ENCODE results near the gene METTL26. TPM values are rescaled to one million over a fixed set of nuclear protein-coding genes. Genes with fewer than 3 reads are reported as not detected.

The METTL26 gene
- total RNA-seq, 1 experiment from 2014 or later, result 115 TPM

DNA sequence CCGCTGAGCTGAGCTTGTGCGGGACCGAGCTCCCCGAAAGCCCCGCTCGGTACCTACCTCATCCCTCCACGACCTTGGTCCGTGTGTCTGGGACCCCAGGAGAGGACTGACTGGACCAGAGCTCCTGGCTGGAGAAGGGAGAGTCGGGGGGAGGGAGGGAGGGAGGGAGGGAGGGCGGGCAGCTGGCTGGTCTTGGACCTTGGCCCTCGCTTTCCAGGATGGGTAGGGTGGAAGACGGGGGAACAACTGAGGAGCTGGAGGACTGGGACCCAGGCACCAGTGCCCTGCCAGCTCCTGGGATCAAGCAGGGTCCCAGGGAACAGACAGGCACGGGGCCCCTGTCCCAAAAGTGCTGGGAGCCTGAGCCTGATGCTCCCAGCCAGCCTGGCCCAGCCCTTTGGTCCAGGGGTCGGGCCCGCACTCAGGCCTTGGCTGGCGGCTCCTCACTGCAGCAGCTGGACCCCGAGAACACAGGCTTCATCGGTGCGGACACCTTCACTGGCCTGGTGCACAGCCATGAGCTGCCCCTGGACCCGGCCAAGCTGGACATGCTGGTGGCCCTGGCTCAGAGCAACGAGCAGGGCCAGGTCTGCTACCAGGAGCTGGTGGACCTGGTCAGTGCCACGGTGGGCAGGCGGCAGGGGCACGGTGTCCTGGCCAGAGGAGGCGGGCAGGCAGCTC, 39.9 kb upstream of the METTL26 start (continued):
- no peak for TF ChIP-seq ZNF416 (CRISPR knock-in tag; IDR thresholded peaks at IDR 0.05)
- no peak for TF ChIP-seq MYBL2 (CRISPR knock-in tag; IDR thresholded peaks at IDR 0.05)
- no peak for TF ChIP-seq SMAD4 (CRISPR knock-in tag; IDR thresholded peaks at IDR 0.05)

GRCh38 chr16:674968-675883, 39.1 kb upstream of the METTL26 start, which contains the start of gene RHBDL1:
Gene RHBDL1, plus strand, starts transcription at chr16:675671. Its CDS starts 120 bp downstream, at chr16:675791.
- ChIA-PET CTCF (interaction anchor here (0.5 to 2.8 kb wide), 25 partner anchors 7 to 284 kb away, joined by 3 to 16 read pairs (median 4); partner anchors contain the start of genes CIAO3, METTL26, RHOT2 and WDR24), POLR2A (interaction anchor here (0.5 to 1.5 kb wide), 4 partner anchors 15 to 1559 kb away, joined by 3 to 4 read pairs (median 3); partner anchors contain the start of gene WDR24)
- ATAC-seq (peak; percentile 10), DNase-seq (ENCODE audit: low spot score) (peak; percentile 60)
- Mint-ChIP-seq H3K27me3 (ENCODE audit: low read depth) (no peaks in the 10 kb centered on the region), H3K27ac (0 out of 2 replicates have a peak within 1 kb of the TSS, but pooled peaks have one; percentile 27), H3K36me3 (peaks cover 7% of the 10 kb centered on the region), H3K4me1 (peaks cover 14% of the 10 kb centered on the region), H3K4me3 (peak within 1 kb of the TSS; percentile 70), H3K9me3 (no peaks in the 10 kb centered on the region)
- no peak for TF ChIP-seq ATF3 (CRISPR knock-in tag; conservative IDR thresholded peaks at IDR 0.05)
- 0 out of 2 replicates have a peak, but pooled peaks have one; percentile 33 for TF ChIP-seq FOXK1 (CRISPR knock-in tag; IDR thresholded peaks at IDR 0.05)
- TF ChIP-seq TEAD4 (CRISPR knock-in tag; IDR thresholded peaks at IDR 0.05), result no peak
- TF ChIP-seq FOXP4 (CRISPR knock-in tag; IDR thresholded peaks at IDR 0.05), result 0 out of 2 replicates have a peak, but pooled peaks have one; percentile 22
- TF ChIP-seq ZNF423 (CRISPR knock-in tag; IDR thresholded peaks at IDR 0.05), result peak; percentile 4; the same call in 1 of the 2 replicates
- TF ChIP-seq ZNF219 (CRISPR knock-in tag; IDR thresholded peaks at IDR 0.05; ENCODE audit: borderline replicate concordance), result no peak
- no peak for TF ChIP-seq HMGA2 (CRISPR knock-in tag; IDR thresholded peaks at IDR 0.05)
- TF ChIP-seq SMAD4 (CRISPR knock-in tag; IDR thresholded peaks at IDR 0.05), result no peak
- TF ChIP-seq SP1 (CRISPR knock-in tag; conservative IDR thresholded peaks at IDR 0.05), result peak; percentile 38
- no peak for TF ChIP-seq E2F4 (CRISPR knock-in tag; IDR thresholded peaks at IDR 0.05; ENCODE audit: borderline replicate concordance, low read depth)
- TF ChIP-seq ZNF263 (CRISPR knock-in tag; IDR thresholded peaks at IDR 0.05; ENCODE audit: low read depth), result no peak
- no peak for TF ChIP-seq OVOL2 (CRISPR knock-in tag; IDR thresholded peaks at IDR 0.05; ENCODE audit: borderline replicate concordance)
- TF ChIP-seq, protein P1, sequence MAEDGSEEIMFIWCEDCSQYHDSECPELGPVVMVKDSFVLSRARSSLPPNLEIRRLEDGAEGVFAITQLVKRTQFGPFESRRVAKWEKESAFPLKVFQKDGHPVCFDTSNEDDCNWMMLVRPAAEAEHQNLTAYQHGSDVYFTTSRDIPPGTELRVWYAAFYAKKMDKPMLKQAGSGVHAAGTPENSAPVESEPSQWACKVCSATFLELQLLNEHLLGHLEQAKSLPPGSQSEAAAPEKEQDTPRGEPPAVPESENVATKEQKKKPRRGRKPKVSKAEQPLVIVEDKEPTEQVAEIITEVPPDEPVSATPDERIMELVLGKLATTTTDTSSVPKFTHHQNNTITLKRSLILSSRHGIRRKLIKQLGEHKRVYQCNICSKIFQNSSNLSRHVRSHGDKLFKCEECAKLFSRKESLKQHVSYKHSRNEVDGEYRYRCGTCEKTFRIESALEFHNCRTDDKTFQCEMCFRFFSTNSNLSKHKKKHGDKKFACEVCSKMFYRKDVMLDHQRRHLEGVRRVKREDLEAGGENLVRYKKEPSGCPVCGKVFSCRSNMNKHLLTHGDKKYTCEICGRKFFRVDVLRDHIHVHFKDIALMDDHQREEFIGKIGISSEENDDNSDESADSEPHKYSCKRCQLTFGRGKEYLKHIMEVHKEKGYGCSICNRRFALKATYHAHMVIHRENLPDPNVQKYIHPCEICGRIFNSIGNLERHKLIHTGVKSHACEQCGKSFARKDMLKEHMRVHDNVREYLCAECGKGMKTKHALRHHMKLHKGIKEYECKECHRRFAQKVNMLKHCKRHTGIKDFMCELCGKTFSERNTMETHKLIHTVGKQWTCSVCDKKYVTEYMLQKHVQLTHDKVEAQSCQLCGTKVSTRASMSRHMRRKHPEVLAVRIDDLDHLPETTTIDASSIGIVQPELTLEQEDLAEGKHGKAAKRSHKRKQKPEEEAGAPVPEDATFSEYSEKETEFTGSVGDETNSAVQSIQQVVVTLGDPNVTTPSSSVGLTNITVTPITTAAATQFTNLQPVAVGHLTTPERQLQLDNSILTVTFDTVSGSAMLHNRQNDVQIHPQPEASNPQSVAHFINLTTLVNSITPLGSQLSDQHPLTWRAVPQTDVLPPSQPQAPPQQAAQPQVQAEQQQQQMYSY (CRISPR knock-in tag; IDR thresholded peaks at IDR 0.05), result peak; percentile 32; the same call in 1 of the 2 replicates
- TF ChIP-seq, protein P2, sequence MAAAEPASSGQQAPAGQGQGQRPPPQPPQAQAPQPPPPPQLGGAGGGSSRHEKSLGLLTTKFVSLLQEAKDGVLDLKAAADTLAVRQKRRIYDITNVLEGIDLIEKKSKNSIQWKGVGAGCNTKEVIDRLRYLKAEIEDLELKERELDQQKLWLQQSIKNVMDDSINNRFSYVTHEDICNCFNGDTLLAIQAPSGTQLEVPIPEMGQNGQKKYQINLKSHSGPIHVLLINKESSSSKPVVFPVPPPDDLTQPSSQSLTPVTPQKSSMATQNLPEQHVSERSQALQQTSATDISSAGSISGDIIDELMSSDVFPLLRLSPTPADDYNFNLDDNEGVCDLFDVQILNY (CRISPR knock-in tag; IDR thresholded peaks at IDR 0.05), result no peak
- TF ChIP-seq SOX15 (CRISPR knock-in tag; IDR thresholded peaks at IDR 0.05), result no peak
- TF ChIP-seq PRRX2 (CRISPR knock-in tag; IDR thresholded peaks at IDR 0.05), result peak; percentile 71; the same call in 1 of the 2 replicates
- peak; percentile 91 for TF ChIP-seq ZNF416 (CRISPR knock-in tag; IDR thresholded peaks at IDR 0.05)
- TF ChIP-seq, protein P3, sequence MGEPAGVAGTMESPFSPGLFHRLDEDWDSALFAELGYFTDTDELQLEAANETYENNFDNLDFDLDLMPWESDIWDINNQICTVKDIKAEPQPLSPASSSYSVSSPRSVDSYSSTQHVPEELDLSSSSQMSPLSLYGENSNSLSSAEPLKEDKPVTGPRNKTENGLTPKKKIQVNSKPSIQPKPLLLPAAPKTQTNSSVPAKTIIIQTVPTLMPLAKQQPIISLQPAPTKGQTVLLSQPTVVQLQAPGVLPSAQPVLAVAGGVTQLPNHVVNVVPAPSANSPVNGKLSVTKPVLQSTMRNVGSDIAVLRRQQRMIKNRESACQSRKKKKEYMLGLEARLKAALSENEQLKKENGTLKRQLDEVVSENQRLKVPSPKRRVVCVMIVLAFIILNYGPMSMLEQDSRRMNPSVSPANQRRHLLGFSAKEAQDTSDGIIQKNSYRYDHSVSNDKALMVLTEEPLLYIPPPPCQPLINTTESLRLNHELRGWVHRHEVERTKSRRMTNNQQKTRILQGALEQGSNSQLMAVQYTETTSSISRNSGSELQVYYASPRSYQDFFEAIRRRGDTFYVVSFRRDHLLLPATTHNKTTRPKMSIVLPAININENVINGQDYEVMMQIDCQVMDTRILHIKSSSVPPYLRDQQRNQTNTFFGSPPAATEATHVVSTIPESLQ (CRISPR knock-in tag; IDR thresholded peaks at IDR 0.05), result no peak
- no peak for TF ChIP-seq TCF7 (CRISPR knock-in tag; IDR thresholded peaks at IDR 0.05; ENCODE audit: low read depth)
- no peak for TF ChIP-seq KAT7 (CRISPR knock-in tag; IDR thresholded peaks at IDR 0.05; ENCODE audit: borderline replicate concordance)
- TF ChIP-seq NR1H2 (CRISPR knock-in tag; IDR thresholded peaks at IDR 0.05), result no peak
- no peak for TF ChIP-seq EMX1 (CRISPR knock-in tag; IDR thresholded peaks at IDR 0.05)

Measured in WTC11 (cell line).